ENCODE results near the gene KLC1.

Gene KLC1

DNA sequence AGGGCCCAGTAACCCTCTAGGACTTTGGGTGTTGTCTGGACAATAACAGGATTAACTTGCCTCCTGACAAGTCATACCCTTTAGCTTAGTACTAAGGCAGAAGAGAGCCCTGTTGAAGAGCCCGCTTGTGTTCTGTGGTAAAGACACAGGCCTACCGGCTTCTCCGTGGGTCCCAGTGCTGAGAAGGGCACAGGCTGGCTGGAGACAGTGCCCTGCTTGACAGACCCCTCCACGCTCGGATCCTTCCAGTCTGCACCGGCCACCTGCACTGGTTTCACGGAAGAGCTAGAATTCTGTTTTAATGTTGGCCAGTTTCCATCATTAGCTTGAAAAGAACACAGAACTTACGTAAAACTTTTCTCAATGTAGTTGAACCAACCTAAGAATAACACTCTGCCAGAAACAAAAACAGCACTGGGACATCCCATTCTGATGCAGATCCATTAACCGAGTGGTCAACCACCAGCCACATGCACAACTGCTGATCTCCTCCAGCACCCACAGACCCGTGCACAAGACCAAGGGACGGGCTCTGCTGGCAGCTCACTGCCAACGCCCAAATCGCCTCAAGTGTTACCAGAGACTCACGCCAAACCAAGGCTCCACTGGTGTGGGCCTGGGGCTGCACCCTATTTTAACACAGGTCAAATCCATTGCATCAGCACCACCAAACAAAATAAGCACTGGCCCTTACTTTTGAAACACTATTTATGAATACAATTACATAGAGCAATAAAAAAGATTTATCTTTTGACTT, 113.7 kb downstream of the KLC1 start:
- no peak overlapping the region for H3K4me3 ChIP-seq (replicated peaks; ENCODE audit: low read depth, low read length)
- TF ChIP-seq, protein P1, sequence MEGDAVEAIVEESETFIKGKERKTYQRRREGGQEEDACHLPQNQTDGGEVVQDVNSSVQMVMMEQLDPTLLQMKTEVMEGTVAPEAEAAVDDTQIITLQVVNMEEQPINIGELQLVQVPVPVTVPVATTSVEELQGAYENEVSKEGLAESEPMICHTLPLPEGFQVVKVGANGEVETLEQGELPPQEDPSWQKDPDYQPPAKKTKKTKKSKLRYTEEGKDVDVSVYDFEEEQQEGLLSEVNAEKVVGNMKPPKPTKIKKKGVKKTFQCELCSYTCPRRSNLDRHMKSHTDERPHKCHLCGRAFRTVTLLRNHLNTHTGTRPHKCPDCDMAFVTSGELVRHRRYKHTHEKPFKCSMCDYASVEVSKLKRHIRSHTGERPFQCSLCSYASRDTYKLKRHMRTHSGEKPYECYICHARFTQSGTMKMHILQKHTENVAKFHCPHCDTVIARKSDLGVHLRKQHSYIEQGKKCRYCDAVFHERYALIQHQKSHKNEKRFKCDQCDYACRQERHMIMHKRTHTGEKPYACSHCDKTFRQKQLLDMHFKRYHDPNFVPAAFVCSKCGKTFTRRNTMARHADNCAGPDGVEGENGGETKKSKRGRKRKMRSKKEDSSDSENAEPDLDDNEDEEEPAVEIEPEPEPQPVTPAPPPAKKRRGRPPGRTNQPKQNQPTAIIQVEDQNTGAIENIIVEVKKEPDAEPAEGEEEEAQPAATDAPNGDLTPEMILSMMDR (IDR thresholded peaks at IDR 0.05; ENCODE audit: low read depth, low read length, missing control alignments): no peak
- no peak for DNase-seq (ENCODE audit: extremely low read depth, low read depth)

DNA sequence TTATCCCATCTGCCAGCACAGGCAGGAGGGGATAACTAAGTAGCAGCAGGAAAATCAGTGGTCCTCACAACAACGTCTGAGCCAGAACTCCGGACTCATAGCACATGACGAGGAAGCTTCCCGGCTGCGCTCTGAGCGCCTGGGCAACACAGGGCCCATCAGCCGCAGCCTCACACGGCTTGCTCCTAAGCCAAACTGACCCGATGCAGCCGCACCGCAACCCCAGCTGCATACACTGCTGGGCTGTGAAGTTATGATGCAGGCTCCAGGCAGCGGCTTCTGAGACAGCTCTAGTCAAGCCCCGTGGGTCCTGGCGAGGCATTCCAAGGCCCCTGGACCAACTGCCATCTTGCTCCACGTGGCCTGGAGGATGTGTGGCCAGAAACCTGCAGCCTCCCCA, 114.7 kb downstream of the KLC1 start:
- DNase-seq (ENCODE audit: extremely low read depth, low read depth): no peak
- H3K4me3 ChIP-seq (replicated peaks; ENCODE audit: low read depth, low read length): no peak overlapping the region
- TF ChIP-seq, protein P1 (IDR thresholded peaks at IDR 0.05; ENCODE audit: low read depth, low read length, missing control alignments): no peak

DNA sequence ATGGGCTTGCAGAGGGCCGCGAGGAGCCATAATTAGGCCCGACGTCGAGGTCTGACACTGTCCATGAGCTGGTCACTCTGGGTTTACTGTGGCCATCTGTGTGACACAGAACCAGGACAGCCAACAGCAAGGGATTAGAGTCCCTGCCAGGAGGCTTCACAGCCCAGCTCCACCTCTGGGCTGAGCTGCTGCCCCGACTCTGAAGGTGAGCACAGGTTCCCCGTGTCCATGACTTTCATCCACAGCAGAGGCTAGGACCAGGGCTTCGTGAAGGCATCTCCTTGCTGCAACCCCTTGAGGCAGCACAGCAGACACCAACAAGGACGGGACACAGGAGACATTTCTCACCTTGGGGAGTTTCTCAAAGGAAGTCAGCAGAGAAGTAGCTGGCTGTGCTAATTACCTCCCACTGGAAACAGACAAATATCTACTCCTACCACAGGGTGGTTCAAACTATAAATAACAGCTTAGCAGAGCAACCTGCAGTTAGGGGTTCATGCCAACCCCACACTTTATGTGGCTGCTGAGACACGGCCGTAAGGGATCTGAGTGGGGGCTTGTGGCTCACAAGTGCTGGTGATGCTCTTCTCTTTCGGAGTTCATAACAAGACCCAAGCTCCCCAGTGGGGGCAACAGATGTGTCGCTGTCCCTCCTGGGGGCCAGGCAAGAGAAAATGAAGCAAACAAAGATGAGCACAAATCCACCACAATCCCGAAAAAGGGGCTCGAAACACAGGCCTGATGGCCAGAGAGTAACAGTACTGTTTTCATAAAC, 115.8 kb downstream of the KLC1 start:
- TF ChIP-seq, protein P1 (IDR thresholded peaks at IDR 0.05; ENCODE audit: low read depth, low read length, missing control alignments): no peak
- DNase-seq (ENCODE audit: extremely low read depth, low read depth): no peak
- H3K4me3 ChIP-seq (replicated peaks; ENCODE audit: low read depth, low read length): no peak overlapping the region

DNA sequence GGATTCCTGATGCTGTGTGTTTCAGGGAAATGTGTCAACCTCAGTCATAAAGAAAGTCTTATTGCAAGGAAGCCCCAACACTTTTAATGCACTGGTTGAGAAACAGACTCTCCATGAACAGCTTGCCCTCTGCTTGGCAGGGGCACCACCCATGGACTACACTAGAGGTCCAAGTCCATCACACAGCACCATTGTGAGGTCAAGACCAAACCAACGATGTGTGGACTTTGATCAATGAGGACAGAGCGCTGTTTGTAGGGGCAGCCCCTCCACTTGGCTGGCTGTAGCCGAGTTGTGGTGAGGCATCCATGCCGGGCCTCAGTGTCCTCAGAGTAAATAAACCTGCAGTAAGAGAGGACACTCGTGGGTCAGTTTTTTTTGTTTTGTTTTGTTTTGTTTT, 116.4 kb downstream of the KLC1 start:
- DNase-seq (ENCODE audit: extremely low read depth, low read depth): no peak
- H3K4me3 ChIP-seq (replicated peaks; ENCODE audit: low read depth, low read length): no peak overlapping the region
- TF ChIP-seq, protein P1 (IDR thresholded peaks at IDR 0.05; ENCODE audit: low read depth, low read length, missing control alignments): no peak

DNA sequence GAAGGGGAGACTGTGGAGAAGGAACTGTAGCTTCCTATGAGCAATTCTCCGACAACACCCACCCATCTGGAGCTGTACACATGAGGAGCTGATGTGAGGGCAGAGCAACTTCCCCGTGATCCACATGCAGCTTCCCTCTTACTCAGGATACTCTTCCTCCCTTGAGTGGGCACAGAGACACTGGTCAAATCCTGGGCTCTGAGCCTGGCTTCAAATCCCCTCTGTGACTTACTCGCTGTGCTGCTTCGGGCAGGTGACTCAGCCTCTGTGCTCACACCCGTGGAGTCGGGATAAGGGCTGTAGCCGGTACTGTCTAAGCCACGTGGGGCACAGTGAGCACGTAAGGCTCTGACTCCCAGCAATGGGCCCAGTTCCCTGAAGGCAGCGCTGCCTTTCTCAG, 117.7 kb downstream of the KLC1 start:
- no peak for DNase-seq (ENCODE audit: extremely low read depth, low read depth)
- TF ChIP-seq, protein P1 (IDR thresholded peaks at IDR 0.05; ENCODE audit: low read depth, low read length, missing control alignments): no peak
- H3K4me3 ChIP-seq (replicated peaks; ENCODE audit: low read depth, low read length): no peak overlapping the region

DNA sequence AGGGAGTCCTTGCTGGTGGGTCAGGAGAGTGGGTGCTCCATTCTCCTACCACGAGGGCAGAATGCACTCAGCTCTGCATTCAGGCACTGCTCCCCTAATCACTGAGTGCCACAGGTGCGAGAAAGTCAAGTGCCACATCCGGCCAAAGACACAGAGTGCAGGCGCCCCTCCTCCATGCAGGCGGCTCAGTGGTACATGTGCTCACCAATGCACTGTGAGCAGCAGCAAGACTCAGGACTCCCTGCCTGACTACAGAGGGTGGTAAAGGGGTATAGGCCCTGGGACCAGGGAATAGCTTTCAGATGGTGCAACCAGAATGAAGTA, 119.5 kb downstream of the KLC1 start:
- DNase-seq (ENCODE audit: extremely low read depth, low read depth): no peak
- TF ChIP-seq, protein P1 (IDR thresholded peaks at IDR 0.05; ENCODE audit: low read depth, low read length, missing control alignments): no peak
- no peak overlapping the region for H3K4me3 ChIP-seq (replicated peaks; ENCODE audit: low read depth, low read length)

Data from HFF-Myc (cell line).